Keratinocyte (primary cell): ENCODE measurements around the gene SLC25A10. TPM values are rescaled to one million over a fixed set of nuclear protein-coding genes. Genes with fewer than 3 reads are reported as not detected.

Source experiments
- DNase-seq: peaks from one replicate; pipeline ENCODE4 v3.0.0-alpha.2; 2011; ENCODE audit warnings: low read depth, missing footprints, low spot score
- FAIRE-seq: peaks from 2 replicates; lab custom pipeline; 2011; peaks lifted over from hg19 to GRCh38; lab: Jason Lieb, UNC
- H2AFZ ChIP-seq: 2 replicates; pipeline ENCODE4 v1.6.0; 2012; ENCODE audit warnings: low read length, control low read depth, inconsistent platforms; ENCODE audit not compliant: control insufficient read depth
- H3K27ac ChIP-seq: 2 replicates; pipeline ENCODE4 v1.5.1; 2011; ENCODE audit warnings: low read length; ENCODE audit not compliant: control insufficient read depth, insufficient read depth
- H3K27me3 ChIP-seq: 3 replicates; pipeline ENCODE4 v1.6.0; 2011; ENCODE audit warnings: low read length; ENCODE audit not compliant: control insufficient read depth, insufficient read depth; ENCODE audit errors: extremely low read depth
- H3K36me3 ChIP-seq, 2 experiments: 2 replicates in 1 of 2; 3 replicates in 1 of 2; pipeline ENCODE4 v1.5.1; 2011; ENCODE audit warnings: low read length in 2 of 2, mild to moderate bottlenecking in 1 of 2; ENCODE audit not compliant: control insufficient read depth in 2 of 2, insufficient read depth in 2 of 2; ENCODE audit errors: extremely low read depth in 1 of 2
- H3K4me1 ChIP-seq: 3 replicates; pipeline ENCODE4 v1.5.1; 2011; ENCODE audit warnings: low read length; ENCODE audit not compliant: control insufficient read depth, insufficient read depth; ENCODE audit errors: extremely low read depth
- H3K4me2 ChIP-seq: 3 replicates; pipeline ENCODE4 v1.6.0; 2011; ENCODE audit warnings: low read depth, low read length; ENCODE audit not compliant: control insufficient read depth, insufficient read depth; ENCODE audit errors: extremely low read depth
- H3K4me3 ChIP-seq, 3 experiments: fragments of 200-600 bp in 1 of 3; sonication (generic) in 1 of 3; 2 replicates in 2 of 3; 3 replicates in 1 of 3; pipeline ENCODE4 v1.5.1; 2011 to 2016; ENCODE audit warnings: low read length in 3 of 3, mild to moderate bottlenecking in 3 of 3, control low read depth in 2 of 3, inconsistent platforms in 1 of 3, low read depth in 1 of 3, mixed read lengths in 1 of 3, mixed run types in 1 of 3, moderate library complexity in 1 of 3; ENCODE audit not compliant: control insufficient read depth in 2 of 3, insufficient read depth in 2 of 3; ENCODE audit errors: extremely low read depth in 1 of 3
- H3K79me2 ChIP-seq: 2 replicates; pipeline ENCODE4 v1.6.0; 2012; ENCODE audit warnings: low read length; ENCODE audit not compliant: control insufficient read depth, insufficient read depth
- H3K9ac ChIP-seq: 3 replicates; pipeline ENCODE4 v1.6.0; 2011; ENCODE audit warnings: low read length; ENCODE audit not compliant: control insufficient read depth, insufficient read depth; ENCODE audit errors: extremely low read depth
- H3K9me1 ChIP-seq: 3 replicates; pipeline ENCODE4 v1.6.0; 2011; ENCODE audit warnings: low read length; ENCODE audit not compliant: control insufficient read depth, insufficient read depth; ENCODE audit errors: extremely low read depth
- H3K9me3 ChIP-seq: 2 replicates; pipeline ENCODE4 v1.5.1; 2012; ENCODE audit warnings: low read depth, low read length; ENCODE audit not compliant: control insufficient read depth
- H4K20me1 ChIP-seq: 3 replicates; pipeline ENCODE4 v1.6.0; 2011; ENCODE audit warnings: low read length; ENCODE audit not compliant: control insufficient read depth, insufficient read depth; ENCODE audit errors: extremely low read depth
- CTCF ChIP-seq, 3 experiments: IDR thresholded peaks in 1 of 3; conservative IDR thresholded peaks in 1 of 3; optimal IDR thresholded peaks in 1 of 3; 2 replicates in 2 of 3; 3 replicates in 1 of 3; pipeline versions ENCODE3 to v1.5.1; 2011; ENCODE audit warnings: low read length in 3 of 3, mild to moderate bottlenecking in 3 of 3, moderate library complexity in 2 of 3, control low read depth in 1 of 3, inconsistent platforms in 1 of 3; ENCODE audit not compliant: insufficient read depth in 2 of 3; ENCODE audit errors: extremely low read depth in 1 of 3
- EZH2 ChIP-seq: IDR thresholded peaks from one replicate; pipeline ENCODE4 v1.6.1; 2012; ENCODE audit warnings: inconsistent platforms, mild to moderate bottlenecking, low read length, moderate library complexity
- dilution Hi-C: fragments of 300-500 bp; cut with MboI; formaldehyde crosslinking; loops from one replicate; pipeline ENCODE4 v1.7.0; 2020; ENCODE audit warnings: low sequenced_read_pairs; ENCODE audit not compliant: extremely low pct_ligation_motif_present
- polyA plus RNA-seq, 5 experiments: library from polyadenylated mRNA; depleted of rRNA in 3 of 5; stranded (reverse) in 3 of 5; stranded (forward) in 1 of 5; unstranded in 1 of 5; fragments of >200 nt; gene quantifications; 1 replicate in 1 of 5; 2 replicates in 3 of 5; 3 replicates in 1 of 5; pipeline versions ENCODE4 v1.2.1 to v1.2.3, GENCODE V29; 2011 to 2012; ENCODE audit warnings: missing spikeins in 2 of 5, low read depth in 1 of 5, low replicate concordance in 1 of 5

The SLC25A10 gene
- polyA plus RNA-seq, 1 donor (not counting 4 experiments of a cell fraction or from before 2014, with no cell fraction given): 12.7 TPM

- DNase-seq (no peak), FAIRE-seq (no peak)
- Histone ChIP-seq H4K20me1 (peaks cover 25% of the 10 kb centered on the region), H3K4me2 (no peak overlapping the region), H3K79me2 (peaks cover 86% of the 10 kb centered on the region), H3K27ac (no peak overlapping the region), H2AFZ (no peak overlapping the region), H3K4me3 (no peak overlapping the region), H3K9me1 (no peaks in the 10 kb centered on the region), H3K27me3 (no peaks in the 10 kb centered on the region), H3K4me1 (peaks cover 32% of the 10 kb centered on the region), H3K36me3 (peaks cover 48 to 51% of the 10 kb centered on the region in 2 experiments), H3K9ac (no peak overlapping the region), H3K9me3 (no peaks in the 10 kb centered on the region)
- dilution Hi-C loops: no loop called here
- TF ChIP-seq EZH2: no peak
- no peak for TF ChIP-seq CTCF (optimal IDR thresholded peaks at IDR 0.05 in 1 of 3, IDR thresholded peaks at IDR 0.05 in 1 of 3, conservative IDR thresholded peaks at IDR 0.05 in 1 of 3; ENCODE audit: extremely low read depth in 1 of 3, insufficient read depth in 2 of 3, low read length in 3 of 3)
These were observed 25.5 kb upstream of the SLC25A10 start for GRCh38 chr17:81686614-81687013.

- TF ChIP-seq EZH2 (no peak), CTCF (optimal IDR thresholded peaks at IDR 0.05 in 1 of 3, IDR thresholded peaks at IDR 0.05 in 1 of 3, conservative IDR thresholded peaks at IDR 0.05 in 1 of 3; ENCODE audit: extremely low read depth in 1 of 3, insufficient read depth in 2 of 3, low read length in 3 of 3) (no peak)
- peaks cover 25% of the 10 kb centered on the region for H4K20me1 ChIP-seq
- no peaks in the 10 kb centered on the region for H3K9me1 ChIP-seq
- H3K4me2 ChIP-seq: no peak overlapping the region
- H3K79me2 ChIP-seq: peaks cover 82% of the 10 kb centered on the region
- DNase-seq (no peak), FAIRE-seq (no peak)
- H3K9me3 ChIP-seq: no peaks in the 10 kb centered on the region
- dilution Hi-C loops: no loop called here
- peaks cover 24% of the 10 kb centered on the region for H3K4me1 ChIP-seq
- H3K27me3 ChIP-seq: no peaks in the 10 kb centered on the region
- H3K36me3 ChIP-seq: peaks cover 56 to 58% of the 10 kb centered on the region in 2 experiments
- no peak overlapping the region for H3K4me3 ChIP-seq
- no peak overlapping the region for H3K9ac ChIP-seq
- no peak overlapping the region for H2AFZ ChIP-seq
- H3K27ac ChIP-seq: no peak overlapping the region
These were observed 24.1 kb upstream of the SLC25A10 start for GRCh38 chr17:81687770-81688541.
